NOMO-1 (cell line): Measurements from ENCODE around the gene MIPOL1.

Experiments used
- DNase-seq, 2 experiments: peaks; one replicate each; lab custom pipeline; 2025; ENCODE audit not compliant: unreplicated experiment in 2 of 2; lab: John Stamatoyannopoulos, UW

Gene MIPOL1

GRCh38 chr14:37583358-37584210 is 385.8 kb downstream of the MIPOL1 start:
- DNase-seq: no peak

- DNase-seq: no peak
Measured at GRCh38 chr14:37584211-37585100, 386.7 kb downstream of the MIPOL1 start.

DNA sequence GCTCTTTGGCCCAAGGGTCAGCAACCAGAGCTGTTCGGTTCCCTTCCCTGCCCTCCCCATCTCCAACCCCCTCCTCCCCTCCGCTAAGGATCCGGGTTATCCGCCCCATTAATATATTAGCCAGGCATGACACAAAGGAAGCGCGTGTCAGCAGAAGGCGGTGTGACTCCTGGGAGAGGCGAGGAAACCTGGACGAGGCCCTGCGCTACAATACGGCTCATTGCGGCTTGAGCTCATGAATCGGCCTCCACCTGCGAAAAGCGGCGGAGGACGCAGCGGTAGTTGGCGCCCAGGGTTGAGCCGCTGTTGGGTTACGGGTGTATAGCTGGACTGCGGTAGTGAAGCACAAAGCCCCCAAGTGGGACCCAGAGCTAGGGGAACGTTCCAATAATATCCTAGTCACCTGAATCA is 387.4 kb downstream of the MIPOL1 start:
- no peak for DNase-seq

DNA sequence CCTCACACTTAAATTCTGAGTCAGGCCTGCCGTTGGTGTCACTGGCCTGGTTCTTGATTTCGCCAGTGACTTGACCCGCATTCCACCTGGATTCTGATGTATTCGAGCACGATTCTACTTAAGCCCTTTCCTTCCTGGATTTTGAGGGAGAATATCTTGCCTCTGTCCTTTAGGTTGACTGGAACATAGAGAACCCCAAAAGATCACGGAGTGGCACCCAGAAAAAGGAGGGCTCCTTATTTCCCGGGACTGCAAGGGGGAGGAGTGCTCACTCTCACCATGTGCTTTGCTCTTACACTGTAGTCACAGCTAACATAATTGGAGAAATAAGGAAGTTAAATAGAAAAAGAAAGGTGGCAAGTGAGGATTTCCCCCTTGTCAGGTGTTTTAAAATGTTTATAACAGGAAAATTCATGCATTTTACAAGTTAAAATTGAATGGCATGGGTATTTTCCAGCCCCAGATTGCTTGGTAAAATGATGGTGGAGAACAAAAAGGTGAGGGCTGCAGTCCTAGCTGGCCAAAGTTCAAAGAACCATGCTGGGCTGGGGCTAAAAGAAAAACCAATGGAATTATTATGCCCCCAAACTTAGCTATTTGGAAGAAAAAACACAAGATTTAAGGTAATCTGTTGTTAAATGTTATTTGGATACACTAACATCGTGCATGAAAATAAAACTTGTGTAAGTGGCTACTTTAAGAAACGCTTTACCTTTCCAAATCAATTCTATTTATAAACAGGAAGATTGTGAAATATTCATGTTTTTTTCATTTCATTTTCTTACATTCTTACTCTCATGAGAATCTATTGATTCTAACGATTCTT is 388.4 kb downstream of the MIPOL1 start:
- no peak for DNase-seq

DNA sequence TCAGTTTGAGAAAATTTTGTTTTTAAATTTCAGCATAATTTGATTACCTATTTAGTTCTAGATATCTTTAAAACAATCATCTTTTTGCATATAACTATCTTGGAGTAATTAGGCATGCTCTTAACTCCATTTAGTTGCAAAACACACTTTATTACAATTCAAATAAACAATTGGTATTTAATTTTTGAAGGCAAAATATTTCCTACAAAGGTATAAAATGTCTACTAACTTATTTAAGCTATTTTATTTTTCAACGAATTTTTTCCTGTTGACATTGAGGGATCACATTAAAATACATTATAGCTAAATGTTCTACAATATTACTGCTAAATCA is 389.0 kb downstream of the MIPOL1 start:
- DNase-seq: no peak

- no peak for DNase-seq
Measured at GRCh38 chr14:37587131-37587803, 389.5 kb downstream of the MIPOL1 start.

DNA sequence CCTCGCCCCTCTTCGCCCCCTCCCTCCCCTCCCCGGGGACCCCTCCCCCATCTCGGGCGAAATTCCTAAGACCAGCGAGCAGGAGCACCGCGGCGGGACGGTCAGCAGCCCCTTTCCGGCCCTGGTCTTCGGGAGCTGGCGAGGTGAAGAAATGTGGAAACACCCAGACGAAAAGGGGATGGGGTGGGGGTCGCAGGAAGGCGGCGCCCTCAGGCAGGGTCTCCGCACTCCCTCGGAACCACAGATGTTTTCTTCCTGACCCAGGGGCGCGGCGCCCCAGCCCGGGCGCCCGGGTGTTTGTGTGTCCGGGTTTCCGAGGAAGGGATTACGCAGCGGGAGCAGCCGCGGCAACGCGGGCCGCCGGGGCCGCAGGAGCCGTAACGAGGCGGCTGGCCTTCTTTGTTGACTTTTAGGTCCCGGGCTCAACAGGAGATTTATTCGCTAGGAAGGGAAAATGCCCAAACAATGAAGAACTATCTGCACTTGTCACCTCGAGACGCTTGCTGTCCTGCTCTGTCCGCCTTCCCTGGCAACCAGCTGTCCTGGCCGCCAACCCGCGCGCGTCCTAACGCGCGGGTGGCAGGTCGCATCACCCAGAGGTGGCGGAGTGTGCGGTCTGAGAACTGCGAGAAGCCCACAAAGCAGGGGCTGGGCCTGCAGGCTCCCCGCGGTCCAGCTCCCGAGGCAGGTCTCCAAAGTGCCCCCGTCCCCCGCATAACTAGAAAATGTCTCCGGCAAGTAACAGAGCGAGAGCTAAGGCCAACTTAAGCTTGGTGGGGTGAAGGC is 390.3 kb downstream of the MIPOL1 start:
- no peak for DNase-seq

- DNase-seq: no peak
Measured at GRCh38 chr14:37588667-37588955, 390.9 kb downstream of the MIPOL1 start.

DNA sequence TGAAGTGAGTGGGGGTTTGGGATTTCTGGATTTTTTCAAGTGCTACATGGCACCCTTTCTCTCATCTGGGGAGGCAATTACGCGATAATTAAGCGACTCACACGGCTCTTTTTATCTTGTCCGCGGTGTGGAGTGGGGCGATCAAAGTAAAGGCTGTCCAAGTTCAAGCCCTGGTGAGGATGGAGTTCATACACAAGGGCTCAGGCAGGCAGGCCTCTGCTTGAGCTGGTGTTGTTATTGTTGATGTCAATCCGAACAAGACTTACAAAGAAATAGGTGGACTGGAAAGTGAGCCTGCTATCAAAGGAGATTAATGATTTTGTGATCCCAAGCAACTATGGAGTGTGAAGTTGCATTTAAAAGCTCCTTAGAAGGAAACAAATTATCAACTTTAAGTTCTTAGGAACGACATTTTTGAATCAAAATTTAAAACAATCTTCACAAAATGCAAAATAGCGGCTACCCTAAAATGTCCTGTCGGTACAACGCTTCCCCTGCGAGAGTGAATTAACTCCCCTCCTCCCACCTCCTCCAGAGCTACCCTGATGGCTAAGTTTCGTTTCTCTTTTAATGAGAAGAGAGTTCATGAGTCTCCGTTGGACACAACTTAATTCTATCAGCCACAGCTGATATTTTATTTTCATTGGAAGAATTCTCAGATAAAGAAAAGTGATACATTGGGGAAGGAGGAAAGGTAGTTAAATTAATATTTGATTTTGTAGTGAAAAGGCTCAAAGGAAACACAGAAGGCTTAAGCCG is 391.4 kb downstream of the MIPOL1 start:
- no peak for DNase-seq

DNA sequence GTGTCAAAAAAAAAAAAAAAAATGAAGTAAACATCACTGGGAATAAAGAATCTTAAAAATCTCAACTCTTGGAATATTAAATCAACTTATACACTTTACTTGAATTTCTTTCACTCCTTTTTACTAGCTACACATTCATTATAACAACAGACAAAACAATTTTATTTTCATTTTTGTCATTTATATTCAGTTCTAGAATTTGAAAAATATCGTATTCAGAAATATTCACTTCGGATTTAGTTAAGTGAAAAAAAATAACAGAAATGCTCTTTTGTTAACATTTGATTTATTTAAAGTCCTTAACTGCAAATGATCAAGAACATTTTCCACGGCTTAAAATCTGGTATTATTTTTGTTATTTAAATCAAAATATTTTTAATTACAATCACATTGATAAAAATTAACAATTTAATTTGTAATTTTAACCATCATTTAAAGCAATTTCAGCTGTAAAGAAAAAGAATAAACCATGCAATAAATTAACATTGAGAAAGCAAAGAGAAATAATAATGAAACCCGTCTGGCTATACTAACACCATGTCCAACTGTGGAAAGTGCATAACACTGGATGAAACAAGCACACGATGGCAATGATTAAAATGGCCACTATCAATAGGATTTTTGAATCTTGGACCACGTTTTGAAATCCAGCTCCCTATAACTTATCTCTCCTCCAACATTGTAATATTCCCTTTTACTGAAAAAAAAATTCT is 392.1 kb downstream of the MIPOL1 start:
- DNase-seq: no peak

DNA sequence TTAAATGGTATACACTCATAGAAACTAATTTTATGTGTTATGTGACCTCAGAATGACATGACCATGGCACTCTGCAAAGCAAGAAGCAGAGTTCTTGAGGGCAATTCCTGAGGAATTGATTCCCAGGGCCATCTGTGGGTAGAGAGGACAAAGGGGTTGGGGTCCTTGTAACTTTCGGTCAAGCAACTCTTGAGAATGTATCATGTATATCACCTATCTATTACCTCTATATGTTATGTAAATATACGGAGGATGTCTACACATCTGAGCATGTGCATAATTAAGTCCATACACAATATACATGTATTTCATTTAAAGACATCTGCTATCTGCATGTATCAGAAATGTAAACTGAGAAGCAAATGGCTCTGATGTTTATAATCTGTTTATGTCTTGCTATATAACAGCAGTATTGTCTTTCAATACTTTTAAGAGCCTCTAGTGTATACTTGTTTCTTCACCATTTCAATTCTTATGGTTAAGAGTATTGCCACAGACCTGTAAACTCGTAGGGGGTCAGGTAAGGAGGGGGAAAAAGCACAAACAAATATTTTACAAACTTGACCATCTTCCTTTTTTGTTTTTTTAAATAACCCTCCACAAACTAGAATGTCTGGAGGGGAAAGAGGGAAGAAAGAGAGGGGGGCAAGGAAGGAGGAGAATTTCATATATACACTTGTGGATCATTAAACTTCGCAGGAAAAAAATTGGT is 392.8 kb downstream of the MIPOL1 start:
- DNase-seq: no peak

DNA sequence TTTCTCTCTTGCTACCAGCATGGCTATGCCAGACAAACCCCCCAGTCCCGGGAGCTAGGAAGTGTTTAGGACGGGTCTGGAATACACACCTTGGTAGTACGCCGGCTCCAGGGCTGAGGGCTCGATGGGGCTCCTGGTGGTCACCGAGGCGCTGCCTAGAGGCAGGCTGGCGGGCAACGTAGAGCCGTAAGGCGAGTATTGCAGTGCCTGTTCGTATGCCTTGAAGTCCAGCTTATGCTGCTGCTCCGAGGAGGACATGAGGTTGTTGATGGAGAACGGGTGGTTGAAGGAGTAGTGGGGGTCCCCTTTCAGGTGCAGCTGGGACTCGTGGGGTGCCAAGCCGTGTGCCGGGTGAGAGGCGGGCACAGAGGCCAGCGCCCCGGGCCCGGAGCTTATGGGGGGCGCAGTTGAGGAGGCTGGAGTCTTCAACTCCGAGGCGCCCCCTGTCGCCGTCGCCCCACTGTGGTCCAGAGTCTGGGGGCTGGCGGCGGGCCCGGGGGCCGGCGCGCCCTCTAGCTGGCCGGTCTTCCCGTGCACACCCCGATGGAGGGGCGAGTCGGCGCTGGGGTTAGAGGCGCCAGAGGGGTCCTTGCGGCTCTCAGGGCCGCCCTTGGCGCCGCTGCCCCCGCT is 393.7 kb downstream of the MIPOL1 start:
- DNase-seq: no peak

DNA sequence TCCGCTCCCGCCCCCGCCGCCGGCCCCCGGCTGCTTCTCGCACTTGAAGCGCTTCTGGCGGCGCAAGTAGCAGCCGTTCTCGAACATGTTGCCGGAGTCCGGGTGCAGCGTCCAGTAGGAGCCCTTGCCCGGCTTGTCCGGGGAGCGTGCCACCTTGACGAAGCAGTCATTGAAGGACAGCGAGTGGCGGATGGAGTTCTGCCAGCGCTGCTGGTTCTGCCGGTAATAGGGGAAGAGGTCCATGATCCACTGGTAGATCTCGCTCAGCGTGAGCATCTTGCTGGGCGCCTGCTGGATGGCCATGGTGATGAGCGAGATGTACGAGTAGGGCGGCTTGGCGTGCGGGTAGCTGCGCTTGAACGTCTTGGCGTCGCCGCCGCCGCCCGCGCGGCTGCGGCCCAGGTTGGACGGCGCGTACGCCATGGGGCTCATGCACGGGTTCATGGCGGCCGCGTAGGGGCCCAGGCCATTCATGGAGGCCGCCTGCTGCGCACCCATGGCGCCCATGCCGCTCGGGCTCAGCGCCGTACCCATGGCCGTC is 394.3 kb downstream of the MIPOL1 start:
- DNase-seq: no peak

DNA sequence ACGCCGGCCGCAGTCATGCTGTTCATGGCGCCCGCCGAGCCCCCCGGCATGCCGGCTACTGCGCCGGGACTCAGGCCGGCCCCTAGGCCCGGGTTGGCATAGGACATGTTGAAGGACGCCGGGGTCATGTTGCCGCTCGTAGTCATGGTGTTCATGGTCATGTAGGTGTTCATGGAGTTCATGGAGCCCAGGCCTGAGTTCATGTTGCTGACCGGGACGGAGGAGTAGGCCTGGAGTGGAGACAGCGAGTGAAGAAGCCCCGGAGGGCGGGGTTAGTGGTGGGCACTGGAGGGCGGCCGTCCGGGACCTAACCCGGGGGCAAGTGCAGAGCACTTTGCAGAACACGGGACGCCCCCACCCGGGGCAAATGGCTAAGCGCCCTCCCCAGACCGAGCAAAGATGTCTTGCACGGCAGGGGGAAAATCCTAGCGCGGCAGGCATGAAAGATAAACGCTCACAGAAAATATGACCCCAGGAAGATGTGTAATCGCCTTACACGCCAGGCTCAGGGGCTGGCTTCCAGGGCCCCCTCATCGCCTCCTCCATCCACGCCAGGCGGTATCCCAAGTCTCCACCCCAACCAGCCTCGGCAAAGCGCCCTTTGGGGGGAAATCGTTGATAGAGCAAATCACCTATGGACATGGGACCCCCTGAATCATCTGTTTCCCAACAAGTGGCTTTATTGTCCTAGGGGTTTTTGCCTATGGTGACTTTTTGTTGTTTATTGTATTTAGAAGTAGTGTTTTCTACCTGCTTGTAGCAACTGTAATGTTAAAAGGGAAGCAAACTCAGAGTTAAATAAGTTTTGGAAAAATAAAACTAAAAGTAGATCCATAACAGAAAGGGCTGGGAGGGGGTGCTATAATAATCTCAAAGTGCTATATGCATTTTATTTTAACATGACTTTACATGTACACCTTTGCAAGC is 395.0 kb downstream of the MIPOL1 start:
- no peak for DNase-seq

DNA sequence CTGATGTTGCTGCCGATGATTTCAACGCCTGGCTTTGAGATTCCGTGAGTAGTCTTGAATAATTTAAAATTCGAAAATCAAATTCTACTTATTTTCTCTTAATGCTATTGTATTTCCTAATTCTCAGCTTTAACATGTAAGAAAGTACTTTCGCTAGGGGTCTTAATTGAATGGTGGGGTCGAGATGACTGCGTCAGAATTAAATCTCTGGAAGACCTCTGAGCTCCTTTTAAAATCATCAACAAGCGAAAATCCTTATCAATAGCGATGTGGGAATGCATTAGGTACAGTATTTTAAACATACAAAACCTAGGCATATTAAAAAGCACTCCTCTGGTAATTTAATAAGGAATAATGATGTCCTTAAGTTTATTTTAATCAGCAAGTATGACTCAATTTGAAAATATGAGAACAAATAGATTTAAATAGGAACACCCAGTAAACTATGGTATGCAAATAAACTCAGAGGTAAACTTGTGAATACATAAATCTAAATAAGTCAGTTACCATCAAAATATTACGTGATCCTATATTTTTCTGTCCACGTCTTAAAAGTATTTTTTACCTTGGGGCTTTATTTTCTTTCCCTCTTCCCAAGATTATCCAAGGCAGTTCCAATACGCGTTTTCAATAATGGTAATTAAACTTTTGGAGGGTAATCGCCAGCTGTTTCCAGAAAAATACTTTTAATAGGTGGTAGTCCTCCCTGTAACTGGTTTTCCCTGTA is 395.9 kb downstream of the MIPOL1 start:
- DNase-seq: no peak
